HG03432 (cell line): ENCODE data around the gene IL18BP.

Experiments
- ATAC-seq: cut with Tn5 transposase; IDR thresholded peaks from one replicate; pipeline ENCODE4 v1.9.1; 2021; ENCODE audit warnings: mild to moderate bottlenecking, moderate library complexity; ENCODE audit not compliant: unreplicated experiment

Gene IL18BP

DNA sequence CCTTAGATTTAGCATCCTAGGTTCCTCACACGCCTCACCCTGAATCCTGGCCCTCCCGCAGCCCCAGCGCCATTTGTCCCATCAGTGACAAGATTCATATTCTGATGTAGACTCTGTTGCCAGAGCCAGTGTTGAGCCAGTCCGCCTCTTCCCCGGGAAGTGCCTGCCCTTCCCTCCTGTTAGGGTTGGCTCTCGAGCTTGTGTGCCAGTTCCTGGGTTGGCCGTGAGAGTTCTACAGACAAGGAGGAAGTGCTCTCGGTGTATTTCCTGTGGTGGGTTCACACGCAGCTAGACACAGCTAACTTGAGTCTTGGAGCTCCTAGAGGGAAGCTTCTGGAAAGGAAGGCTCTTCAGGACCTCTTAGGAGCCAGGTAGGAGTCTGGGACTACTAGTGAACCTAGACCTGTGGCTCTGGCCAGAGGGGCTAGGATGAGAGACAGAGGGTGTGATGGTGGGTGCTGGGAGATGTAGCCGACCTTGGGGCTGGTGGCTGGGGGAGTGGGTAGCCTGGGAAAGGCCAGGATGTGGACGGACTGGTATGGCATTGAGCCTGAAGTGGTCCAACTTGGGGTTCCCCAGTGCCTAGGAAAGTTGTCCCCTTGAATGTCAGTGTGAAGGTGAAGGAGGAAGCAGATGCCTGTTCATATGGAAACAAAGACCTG lies at the start of gene IL18BP:
IL18BP (plus strand) TSS at position 261 of the 662 bp plus-strand sequence. CDS start 1,076 bp downstream, outside the sequence.
- no peak for ATAC-seq

- ATAC-seq: no peak
These were observed 49.7 kb upstream of the IL18BP start for GRCh38 chr11:71949034-71949433.

GRCh38 chr11:71951741-71952310 lies 46.9 kb upstream of the IL18BP start:
- no peak for ATAC-seq

DNA sequence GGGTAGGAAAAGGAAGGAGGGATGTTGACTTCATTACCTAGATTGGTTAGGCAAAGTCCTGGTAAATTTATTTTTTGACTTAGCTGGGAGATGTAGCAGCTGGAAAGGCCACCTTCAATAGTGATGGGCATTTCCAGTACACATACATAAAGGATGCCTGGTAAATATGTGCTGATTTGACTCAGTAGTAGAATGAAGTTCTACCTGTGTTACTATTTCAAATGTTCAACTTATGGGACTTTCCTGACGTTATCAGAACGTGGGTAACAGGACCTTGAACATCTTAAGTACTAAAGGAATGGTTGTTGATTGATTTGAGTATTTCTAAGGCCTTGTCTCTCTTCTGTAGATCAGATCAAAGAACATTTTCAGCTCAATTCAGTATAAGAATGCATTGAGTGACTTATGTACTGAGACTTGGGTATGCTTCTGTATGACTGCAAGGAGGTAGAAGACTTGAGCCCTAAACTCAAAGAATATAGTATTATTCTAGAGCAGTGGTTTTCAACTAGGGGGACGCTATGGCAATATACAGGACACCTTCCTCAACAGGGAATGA lies 42.7 kb upstream of the IL18BP start:
- ATAC-seq: no peak

- peak; percentile 59 for ATAC-seq
These were observed 36.2 kb upstream of the IL18BP start for GRCh38 chr11:71962428-71963038.

DNA sequence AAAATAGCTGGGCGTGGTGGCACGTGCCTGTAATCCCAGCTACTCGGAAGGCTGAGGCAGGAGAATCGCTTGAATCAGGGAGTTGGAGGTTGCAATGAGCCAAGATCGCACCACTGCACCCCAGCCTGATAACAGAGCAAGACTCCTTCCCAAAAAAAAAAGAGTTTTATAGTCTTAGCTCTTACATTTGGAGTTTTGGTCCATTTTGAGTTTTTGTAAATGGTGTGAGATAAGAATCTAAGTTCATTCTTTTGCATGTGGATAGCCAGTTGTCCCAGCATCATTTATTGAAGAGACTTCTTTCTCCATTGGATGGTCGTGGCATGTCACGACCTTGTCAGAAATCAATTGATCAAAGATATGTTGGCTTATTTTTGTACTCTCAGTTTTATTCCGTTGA lies 35.2 kb upstream of the IL18BP start:
- no peak for ATAC-seq

DNA sequence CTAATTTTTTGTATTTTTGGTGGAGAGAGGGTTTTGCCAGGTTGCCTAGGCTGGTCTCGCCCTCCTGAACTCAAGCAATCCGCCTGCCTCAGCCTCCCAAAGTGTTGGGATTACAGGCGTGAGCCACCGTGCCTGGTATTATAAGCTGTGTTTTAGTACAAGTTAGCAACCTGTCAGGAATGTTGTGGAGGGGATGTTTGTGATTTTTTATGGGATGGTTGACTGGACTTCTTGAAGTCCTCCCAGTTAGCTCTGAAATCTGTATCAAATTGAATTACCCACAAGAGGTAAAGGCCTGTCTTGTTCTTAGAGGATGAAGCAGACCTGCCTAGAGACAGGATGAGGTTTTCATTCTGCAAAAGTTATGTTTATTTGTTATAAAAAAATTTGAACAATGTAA lies 34.1 kb upstream of the IL18BP start:
- ATAC-seq: no peak

GRCh38 chr11:71971680-71972079 lies 27.0 kb upstream of the IL18BP start:
- ATAC-seq: no peak

- no peak for ATAC-seq
These were observed 22.2 kb upstream of the IL18BP start for GRCh38 chr11:71976551-71976950.

GRCh38 chr11:71977090-71977489 lies 21.6 kb upstream of the IL18BP start:
- ATAC-seq: no peak

- ATAC-seq: peak; percentile 60
These were observed 20.8 kb upstream of the IL18BP start for GRCh38 chr11:71977743-71978418.

GRCh38 chr11:71979094-71979493 lies 19.6 kb upstream of the IL18BP start:
- no peak for ATAC-seq

- ATAC-seq: no peak
These were observed 19.1 kb upstream of the IL18BP start for GRCh38 chr11:71979602-71980001.

- ATAC-seq: no peak
These were observed 12.6 kb upstream of the IL18BP start for GRCh38 chr11:71986131-71986530.

DNA sequence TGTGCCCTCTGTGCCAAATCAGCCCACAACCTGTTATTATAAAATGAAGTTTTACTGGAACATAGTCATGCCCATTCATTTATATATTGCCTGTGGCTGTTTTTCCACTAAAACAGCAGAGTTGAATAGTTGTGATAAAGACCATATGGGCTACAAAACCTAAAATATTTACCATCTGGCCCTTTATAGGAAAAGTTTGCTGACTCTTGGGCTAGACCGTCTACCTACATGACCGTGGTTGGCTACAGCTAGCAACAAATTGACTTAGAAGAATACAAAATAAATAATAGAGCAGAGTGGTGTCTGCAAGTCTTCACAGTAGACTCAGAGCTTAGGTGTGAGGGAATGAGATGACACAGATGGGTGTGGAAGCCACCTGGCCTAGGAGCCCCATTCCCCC lies 11.2 kb upstream of the IL18BP start:
- ATAC-seq: no peak

DNA sequence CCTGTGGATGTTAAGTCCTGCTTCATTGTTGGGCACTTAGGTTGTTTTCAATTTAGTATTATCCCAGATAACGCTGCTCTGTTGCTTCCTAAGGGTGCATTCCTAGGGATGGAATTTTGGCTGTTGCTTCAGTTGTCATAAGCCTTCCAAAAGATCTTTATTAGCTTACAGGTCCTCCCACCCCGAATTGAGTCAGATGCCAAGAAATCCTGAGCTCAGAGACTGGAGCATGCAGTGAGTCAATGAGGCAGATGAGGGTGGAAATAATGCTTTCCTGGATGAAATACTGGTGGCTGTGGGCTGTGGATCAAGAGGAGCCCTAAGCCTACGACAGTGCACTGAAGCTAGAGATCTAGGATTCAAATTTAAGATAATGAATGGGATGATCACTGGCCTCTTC lies 10.7 kb upstream of the IL18BP start:
- ATAC-seq: no peak

DNA sequence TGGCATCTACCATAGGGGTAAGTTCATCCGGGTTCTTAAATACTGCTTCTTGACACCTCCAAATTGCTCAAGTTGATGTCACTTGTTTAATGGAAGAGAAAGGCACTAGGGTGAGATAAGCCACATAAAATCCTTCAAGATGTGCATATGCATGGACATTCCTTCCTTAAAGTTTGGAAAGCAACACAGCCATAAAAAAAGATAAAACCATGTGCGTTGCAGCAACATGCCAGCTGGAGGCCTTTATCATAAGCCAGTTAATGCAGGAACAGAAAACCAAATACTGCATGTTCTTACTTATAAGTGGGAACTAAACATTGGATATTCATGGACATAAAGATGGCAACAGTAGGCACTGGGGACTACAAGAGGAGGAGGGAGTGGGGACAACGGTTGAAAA lies 8.0 kb upstream of the IL18BP start:
- no peak for ATAC-seq

DNA sequence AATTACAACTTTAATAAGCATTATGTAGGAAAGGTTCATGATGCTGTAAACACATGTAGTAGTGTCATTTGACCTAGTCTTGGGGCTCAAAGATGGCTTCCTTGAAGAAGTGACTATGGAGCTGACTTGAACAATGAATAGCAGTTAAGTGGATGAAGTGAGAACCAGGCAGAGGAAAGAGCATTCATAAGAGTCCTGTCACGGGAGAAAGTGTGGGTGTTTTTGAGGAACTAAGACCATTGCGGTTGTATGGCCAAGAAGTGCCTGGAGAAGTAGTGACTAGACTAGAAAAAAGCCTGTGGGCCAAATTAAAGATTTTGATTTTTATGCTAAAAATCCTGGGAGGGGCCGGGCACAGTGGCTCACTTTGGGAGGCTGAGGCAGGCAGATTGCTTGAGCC lies 7.2 kb upstream of the IL18BP start:
- peak; percentile 72 for ATAC-seq

- peak; percentile 6 for ATAC-seq
These were observed 6.5 kb upstream of the IL18BP start for GRCh38 chr11:71992136-71992730.

GRCh38 chr11:71994786-71995185 lies 3.9 kb upstream of the IL18BP start:
- ATAC-seq: no peak

- ATAC-seq: no peak
These were observed 2.9 kb upstream of the IL18BP start for GRCh38 chr11:71995726-71996291.
